HG02588 (cell line): ENCODE data around the gene MINDY4.

Experiments used
- ATAC-seq: cut with Tn5 transposase; IDR thresholded peaks from one replicate; pipeline ENCODE4 v1.9.1; 2021; ENCODE audit warnings: mild to moderate bottlenecking, moderate library complexity; ENCODE audit not compliant: unreplicated experiment

Gene MINDY4

DNA sequence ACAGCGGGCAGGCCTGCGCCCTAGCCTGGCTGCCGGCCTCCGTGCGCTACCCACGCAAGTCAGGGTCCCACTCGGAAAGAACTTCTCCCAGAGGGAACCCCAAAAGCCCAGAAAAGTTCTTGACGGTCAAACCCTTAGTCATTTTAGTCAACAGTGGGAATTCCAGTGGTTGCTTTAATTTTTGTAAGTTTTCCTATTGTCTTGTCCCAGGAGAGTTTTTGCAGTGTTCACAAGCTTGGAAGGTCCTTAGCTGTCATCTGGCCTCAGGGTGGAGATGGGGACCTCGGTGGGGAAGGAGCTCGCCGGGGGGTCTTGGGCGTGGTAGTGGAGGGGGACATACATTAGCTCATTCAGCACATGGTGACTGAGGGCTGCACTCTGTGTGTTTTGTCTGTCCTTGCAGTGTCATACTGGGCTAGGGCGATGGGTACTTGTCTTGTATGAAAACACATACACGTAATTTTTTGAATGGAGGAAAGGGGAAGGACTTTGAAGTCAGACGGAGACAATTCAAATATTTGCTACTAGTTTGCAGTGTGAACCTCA lies 736 bp downstream of the MINDY4 start:
- no peak for ATAC-seq

DNA sequence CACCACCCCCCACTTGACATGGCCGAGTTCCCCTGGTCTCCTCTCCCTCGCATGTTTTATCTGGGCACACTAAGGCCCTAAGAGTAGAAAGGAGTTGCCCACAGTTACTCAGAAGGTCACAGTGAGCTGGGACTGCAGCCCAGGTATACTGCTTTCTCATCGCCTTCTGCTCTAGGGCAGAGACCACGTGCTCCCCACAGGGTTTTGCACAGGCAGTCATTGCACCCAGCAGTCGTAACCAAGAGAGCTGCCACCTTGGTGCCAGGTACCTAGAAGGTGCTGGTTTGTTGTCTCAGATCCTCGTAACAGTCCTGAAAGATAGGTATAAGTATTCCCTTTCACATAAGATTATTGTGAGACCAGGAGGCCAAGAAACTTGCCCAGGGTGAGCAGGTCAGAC lies 1.8 kb downstream of the MINDY4 start:
- no peak for ATAC-seq

DNA sequence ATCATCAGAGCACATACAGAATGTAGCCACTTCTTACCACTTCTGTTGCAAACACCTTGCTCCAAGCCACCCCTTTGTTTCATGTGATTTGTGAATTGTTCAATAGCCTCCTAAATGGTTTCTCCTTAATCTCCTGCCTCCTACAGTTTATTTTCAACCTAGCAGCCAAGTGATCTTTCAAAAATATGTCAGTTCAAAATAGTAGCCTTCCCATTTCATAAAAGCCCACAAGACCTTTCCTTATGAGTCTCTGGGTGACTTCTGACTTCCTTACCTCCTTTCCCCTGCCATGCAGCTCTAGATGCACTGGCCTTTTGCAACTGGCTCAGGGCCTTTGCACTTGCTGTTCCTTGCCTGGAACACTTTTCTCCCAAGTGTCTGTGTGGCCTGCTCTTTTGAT lies 4.8 kb downstream of the MINDY4 start:
- no peak for ATAC-seq

- no peak for ATAC-seq
These were observed 5.8 kb downstream of the MINDY4 start for GRCh38 chr7:30776971-30777370.

DNA sequence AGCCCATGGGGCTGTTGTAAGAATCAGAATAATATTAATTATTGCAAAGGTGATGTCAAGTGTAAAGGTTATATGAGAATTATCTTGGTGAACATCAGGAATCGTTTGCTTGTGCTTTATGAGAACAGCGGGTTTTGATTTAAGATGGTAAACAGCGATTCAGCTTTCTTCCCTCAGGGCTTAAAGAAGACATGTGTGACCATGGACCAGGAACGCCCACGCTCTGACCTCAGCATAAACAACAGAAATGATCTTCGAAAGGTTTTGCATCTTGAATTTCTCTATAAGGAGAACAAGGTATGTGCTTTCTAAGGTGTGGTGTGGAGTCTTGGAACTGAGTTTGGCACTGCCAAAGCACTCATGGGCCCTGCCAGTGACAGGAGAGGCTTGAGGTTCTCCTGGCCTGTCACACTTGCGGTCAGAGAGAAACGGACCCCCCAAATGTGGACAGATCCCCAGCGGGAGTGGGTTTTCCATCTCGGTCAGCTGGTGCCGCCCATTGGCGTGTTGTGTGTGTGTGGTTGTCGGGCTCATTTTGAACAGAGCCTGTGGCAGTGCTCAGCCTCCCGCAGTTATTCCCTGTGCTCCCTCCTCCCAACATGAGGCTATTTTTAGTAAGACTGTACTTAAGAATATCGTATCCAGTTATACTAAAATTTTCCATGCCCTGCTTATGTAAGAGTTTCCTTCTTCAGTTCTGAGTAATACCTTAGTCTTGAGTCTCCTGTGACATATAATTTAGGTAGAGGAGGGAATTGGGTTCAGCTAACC lies 7.2 kb downstream of the MINDY4 start:
- ATAC-seq: no peak

DNA sequence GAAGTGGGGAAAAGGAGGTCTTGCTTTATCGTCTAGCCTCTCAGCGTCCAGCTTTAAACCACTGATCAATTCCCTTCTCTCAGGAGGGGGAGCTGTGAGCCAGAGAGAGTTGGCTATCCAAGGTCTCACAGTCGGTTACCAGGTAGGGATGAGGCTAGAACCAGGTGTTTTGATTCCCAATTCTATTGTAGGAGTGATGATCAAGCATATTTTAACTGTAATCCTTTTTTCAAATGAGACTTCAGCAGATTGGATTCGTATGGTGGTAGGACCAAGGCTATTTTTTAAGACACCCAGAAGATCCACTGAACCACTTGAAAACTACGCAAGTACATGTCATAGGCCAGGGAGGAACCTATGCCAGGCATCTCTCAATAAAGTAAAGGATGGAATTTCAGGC lies 8.4 kb downstream of the MINDY4 start:
- no peak for ATAC-seq

- ATAC-seq: no peak
These were observed 9.7 kb downstream of the MINDY4 start for GRCh38 chr7:30780941-30781340.

DNA sequence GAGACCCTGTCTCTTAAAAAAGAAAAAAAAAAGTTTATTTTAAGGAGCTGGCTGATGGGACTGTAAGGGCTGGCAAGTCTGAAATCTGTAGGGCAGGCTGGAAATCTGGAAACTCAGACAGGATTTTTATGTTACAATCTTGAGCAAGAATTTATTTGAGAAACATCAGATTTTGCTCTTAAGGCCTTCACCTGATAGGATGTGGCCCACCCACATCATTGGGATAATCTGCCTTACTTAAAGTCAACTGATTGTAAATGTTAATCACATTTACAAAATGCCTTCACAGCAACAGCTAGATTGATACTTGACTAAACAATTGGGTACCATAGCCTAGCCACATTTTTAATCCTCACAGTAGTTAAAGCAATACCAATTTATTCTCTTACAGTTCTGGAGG lies 11.5 kb downstream of the MINDY4 start:
- ATAC-seq: no peak

GRCh38 chr7:30785786-30786185 lies 14.6 kb downstream of the MINDY4 start:
- no peak for ATAC-seq

GRCh38 chr7:30787486-30787885 lies 16.3 kb downstream of the MINDY4 start:
- no peak for ATAC-seq

DNA sequence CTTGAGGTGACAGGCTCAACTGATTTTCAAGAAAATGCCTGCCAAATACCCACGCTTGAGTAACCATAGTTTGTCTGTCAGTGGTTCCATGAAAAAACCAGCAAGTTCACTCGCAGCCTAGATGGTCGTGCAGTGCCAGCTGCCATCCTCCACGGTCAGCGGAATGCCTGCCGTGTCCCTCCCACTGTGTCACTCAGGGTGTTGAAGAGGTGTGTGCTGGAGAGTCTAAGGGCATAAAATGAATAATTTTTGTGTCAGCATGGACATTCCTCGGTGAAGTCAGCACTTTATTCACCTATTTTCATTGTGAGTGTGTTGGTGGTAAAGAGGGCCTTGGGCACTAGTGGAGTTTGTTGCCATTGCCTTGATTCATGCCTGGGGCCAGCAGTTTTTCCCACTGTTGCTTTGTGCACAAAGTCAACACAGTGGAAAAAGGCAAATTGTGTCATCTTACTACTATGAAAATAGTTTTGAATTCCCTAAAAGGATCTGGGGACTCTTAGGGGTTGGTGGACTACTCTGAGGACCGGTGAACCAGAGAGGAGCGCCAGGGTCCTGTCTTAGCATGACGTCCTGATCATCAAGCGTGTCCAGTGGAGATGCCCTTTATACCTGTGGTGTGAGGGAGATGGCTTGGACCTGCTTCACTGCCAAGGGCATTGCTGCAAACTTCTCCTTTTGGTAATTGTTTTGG lies 17.6 kb downstream of the MINDY4 start:
- ATAC-seq: no peak

- ATAC-seq: no peak
These were observed 18.1 kb downstream of the MINDY4 start for GRCh38 chr7:30789334-30789711.

DNA sequence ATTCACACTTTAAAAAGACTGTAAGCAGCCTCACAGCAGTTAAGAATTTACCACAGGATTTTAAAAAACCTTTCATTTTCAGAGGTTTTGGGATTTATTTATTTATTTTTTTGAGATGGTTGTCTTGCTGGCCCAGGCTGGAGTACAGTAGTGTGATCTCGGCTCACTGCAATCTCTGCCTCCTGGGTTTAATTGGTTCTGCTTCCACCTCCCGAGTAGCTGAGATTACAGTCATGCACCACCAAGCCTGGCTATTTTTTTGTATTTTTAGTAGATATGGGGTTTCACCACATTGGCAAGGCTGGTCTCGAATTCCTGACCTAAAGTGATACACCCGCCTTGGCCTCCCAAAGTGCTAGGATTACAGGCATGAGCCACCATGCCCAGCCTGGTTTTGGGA lies 19.1 kb downstream of the MINDY4 start:
- ATAC-seq: no peak

- no peak for ATAC-seq
These were observed 19.9 kb downstream of the MINDY4 start for GRCh38 chr7:30791114-30791513.

DNA sequence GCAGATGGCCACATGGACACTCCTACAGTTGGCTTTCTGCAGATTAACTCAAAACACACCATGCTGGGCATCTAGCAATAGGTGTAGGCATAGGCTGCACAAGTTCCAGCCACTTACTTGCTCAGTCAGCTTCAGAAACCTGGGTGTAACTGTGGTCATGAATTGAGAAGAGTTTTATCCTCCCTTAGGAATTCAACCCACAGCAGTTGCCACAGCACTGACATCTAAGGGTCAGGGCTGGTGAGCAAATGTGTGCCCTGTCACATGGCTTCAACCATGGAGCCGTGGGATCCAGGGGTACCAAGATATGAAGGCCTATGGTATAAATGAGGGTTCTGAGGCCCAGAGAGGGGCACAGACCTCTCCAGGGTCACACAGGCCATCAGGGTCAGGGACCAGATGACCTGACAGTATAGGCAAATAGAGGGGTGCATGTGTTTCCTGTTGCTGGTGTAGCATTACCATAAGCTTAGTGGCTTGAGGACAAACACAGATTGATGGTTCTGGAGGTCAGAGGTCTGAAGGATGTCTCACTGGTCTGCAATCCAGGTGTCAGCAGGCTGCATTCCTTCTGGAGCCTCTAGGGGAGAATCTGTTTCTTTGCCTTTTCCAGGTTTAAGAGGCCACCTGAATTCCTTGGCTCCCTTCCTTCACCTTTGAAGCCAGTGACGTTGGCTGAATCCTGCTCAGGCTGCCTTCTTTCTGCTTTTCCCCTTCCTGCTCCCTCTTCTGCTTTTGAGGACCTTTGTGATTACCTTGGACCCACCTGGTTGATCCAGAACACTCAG lies 24.1 kb downstream of the MINDY4 start:
- peak; percentile 21 for ATAC-seq

- ATAC-seq: no peak
These were observed 25.1 kb downstream of the MINDY4 start for GRCh38 chr7:30796105-30796869.

GRCh38 chr7:30797176-30798040 lies 26.2 kb downstream of the MINDY4 start:
- ATAC-seq: no peak

DNA sequence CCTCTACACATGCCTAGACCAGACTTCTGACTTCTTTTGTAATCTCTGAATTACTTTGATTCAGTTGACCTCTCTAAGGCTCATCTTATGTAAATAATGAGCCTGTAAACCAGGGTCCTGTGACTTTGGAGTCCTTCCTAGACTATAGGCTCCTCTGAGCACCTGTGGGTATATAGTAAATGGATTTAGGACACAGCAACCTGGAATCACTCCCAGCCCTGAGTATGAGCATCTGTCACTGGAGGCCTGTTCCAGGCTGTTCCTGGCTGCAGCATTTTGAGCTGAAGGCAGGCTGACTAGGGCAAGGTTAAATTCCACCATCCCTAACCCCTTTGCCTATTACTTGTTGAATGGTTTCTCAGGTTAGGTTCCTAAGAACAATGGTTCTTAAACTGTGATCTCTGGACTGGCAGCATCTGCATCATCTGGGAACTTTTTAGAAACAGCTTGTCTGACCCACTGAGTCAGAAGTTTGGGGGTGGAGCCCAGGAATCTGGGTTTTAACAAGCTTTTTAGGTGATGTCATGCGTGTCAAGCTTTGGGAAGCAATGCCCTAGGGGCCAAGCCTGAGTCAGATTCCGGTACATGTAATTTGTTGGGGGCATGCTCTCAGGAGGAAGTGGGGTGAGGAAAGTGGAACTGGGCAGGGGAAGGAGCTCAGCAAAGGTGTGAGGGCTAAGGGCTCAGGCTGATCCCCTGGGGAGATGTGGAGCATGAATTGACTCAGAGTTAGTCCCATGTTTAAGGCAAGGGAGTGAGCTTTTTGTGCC lies 28.2 kb downstream of the MINDY4 start:
- ATAC-seq: peak; percentile 67
